NCI-H2171 treated with DMSO at 0.1 percent for 48 hours (cell line): ENCODE results near the gene EFCAB10.
"Not testable (repeated sequence)": the region's sequence is repeated elsewhere in the genome, so short reads cannot be mapped to it uniquely, and the experiment has no call there.

ENCODE experiments used
- DNase-seq: peaks from one replicate; lab custom pipeline; 2025; lab: John Stamatoyannopoulos, UW

The EFCAB10 gene

DNA sequence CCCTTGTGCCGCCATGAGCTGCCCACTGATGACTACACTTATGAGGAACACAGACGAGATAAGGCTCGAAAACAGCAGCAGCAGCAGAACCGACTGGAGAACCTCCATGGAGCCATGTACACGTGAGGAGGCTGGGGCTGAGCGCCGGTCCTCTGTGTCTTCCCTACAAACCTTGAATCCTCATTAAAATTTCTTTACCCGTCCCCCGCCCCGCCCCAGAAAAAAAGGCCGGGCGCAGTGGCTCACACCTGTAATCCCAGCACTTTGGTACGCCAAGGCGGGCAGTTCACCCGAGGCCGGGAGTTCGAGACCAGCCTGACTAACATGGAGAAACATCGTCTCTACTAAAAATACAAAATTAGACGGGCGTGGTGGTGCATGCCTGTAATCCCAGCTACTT is 50.7 kb downstream of the EFCAB10 start:
- no peak for DNase-seq

DNA sequence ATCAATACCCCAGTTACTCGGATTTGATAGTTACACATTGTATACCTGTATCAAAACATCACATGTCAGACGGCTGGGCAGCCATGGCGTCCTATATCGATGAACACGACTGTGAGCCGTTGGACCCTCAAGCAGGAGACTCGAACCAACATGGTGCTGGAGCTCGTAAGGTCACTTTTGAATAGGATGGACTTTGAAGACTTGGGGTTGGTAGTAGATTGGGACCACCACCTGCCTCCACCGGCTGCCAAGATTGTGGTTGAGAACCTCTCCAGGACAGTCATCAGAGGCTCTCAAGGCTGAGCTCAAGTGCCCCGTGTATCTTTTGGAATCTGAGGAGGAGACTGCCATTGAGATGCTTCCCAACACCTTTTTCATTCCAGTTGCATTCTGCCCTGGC is 51.2 kb downstream of the EFCAB10 start:
- DNase-seq, result no peak

- not testable (repeated sequence) for DNase-seq
Measured at GRCh38 chr7:105527737-105528136, 53.6 kb downstream of the EFCAB10 start.

- no peak for DNase-seq
Measured at GRCh38 chr7:105524840-105525239, 56.5 kb downstream of the EFCAB10 start.

DNA sequence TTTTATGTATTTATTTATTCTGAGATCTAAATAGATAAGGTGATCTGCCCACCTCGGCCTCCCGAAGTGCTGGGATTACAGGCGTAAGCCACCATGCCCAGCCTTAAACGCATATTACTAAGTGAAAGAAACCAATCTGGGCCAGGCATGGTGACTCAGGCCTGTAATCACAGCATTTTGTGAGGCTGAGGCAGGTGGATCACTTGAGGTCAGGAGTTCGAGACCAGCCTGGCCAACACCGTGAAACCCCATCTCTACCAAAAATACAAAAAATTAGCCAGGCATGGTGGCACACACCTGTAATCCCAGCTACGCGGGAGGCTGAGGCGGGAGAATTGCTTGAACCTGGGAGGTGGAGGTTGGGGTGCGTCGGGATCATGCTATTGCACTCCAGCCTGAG is 56.9 kb downstream of the EFCAB10 start:
- DNase-seq, result not testable (repeated sequence)

DNA sequence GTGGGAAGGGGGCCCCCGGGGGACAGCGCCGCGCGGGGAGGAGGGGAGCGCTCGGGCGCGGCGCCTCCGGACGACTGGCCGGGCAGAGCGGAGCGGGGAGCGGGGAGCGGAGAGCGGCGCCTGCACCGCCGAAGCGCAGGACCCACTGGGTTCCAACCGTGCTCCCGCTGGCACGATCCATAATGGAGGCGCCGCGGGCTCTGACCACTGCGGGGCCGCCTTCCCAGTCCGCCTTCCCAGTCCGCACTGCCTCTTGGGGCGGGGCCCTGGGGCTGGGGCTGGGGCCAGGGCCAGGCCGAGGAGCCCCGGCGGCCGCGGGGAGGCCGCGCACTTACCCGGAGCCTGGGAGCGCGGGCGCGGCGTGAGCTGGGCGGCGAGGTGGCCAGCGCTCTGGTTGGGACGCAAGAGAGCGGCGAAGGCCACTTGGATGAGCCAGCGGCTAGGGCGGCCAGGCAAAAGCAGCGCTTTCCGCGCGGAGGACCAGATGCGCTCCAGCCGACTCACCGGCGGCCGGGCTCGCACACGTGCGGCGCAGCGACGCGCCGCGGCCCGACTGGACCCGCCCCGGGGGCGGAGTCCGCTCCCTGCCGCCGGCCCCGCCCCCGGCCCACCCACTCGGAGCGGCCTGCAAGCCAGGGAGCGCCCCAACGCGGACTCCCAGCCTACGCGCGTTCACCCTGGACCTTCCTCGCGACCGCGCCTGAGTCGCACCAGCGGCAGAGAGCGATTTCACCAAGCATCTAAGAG is 59.4 kb downstream of the EFCAB10 start, which contains the start of gene PUS7:
TSS of gene PUS7 (minus strand) at position 555 of the 747 bp plus-strand sequence. CDS start 13,759 bp downstream, outside the sequence.
- peak; percentile 80 for DNase-seq

DNA sequence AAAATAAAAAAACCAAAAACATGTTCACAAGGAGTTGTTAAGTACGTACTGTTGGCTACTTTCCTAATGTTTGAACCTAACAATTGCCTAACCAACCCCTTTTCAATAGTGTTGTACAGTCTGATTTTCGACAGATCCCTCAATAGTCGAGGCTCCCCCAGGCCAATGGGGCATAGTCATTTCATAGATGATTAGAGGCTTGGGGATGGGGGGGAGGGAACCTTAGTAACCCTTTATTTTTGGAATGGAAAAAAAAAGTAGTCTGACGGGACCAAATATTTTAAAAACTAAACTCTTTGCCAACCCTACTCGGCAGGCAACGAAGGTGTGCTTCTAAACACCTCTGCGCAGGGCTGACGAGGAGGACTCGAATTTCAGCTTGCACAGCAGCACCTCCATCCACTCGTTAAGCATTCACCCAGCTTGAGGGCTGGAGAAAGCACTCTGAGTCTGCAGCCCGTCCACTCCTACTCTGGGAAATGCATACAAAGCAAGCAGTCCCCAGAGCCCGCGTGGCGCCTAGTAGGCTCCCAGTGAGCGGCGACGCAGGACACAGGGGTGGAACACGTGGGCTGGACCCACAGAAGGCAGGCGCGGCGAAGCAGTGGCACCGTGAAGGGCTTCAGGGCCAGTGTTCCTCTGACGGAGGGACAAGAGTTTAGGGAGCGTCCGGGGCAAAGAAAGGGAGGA is 60.1 kb downstream of the EFCAB10 start:
- peak; percentile 63 for DNase-seq

GRCh38 chr7:105520620-105521019 is 60.7 kb downstream of the EFCAB10 start:
- DNase-seq, result not testable (repeated sequence)

DNA sequence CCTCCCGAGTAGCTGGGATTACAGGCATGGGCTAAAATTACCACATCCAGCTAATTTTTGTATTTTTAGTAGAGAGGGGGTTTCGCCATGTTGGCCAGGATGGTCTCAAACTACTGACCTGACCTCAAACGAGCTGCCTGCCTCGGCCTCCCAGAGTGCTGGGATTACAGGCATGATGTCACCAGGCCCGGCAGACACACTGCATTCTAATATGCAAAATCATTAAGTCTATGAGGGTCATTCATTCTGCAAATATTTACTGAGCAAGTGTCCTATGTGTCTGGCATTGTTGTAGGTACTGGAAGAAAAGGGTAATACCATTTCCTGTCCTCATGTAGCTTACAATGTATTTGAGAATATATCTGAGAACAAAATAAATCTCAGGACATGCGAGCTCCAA is 61.9 kb downstream of the EFCAB10 start:
- DNase-seq, result no peak

DNA sequence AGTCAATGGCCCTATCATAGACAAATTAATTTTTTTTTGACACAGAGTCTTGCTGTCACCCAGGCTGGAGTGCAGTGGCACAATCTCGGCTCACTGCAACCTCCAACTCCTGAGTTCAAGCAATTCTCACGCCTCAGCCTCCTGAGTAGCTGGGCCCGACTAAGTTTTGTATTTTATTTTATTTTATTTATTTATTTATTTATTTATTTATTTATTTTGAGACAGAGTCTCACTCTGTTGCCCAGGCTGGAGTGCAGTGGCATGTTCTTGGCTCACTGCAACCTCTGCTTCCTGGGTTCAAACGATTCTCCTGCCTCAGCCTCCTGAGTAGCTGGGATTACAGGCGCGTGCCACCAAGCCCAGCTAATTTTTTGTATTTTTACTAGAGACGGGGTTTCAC is 65.7 kb downstream of the EFCAB10 start:
- not testable (repeated sequence) for DNase-seq
